A673 (cell line): ENCODE results near the gene MAP7. TPM values are rescaled to one million over a fixed set of nuclear protein-coding genes. Genes with fewer than 3 reads are reported as not detected.
"Not testable (repeated sequence)": the region's sequence is repeated elsewhere in the genome, so short reads cannot be mapped to it uniquely, and the experiment has no call there.

Experiments used
- BruUV-seq: library from RNA; stranded (reverse); fragments of 400-500 nt; replicated peaks from 2 replicates; lab custom pipeline; 2021; lab: Mats Ljungman, UMichigan
- CTCF ChIA-PET: fragments of 300-600 bp; sonication (Branson Sonifier 250); formaldehyde crosslinking; loops from one replicate; lab custom pipeline; 2022; ENCODE audit warnings: antibody characterized with exemption; lab: Charles Lee
- POLR2A ChIA-PET: fragments of 300-600 bp; sonication (Branson Sonifier 250); formaldehyde crosslinking; loops from one replicate; lab custom pipeline; 2022; ENCODE audit warnings: antibody characterized with exemption; ENCODE audit not compliant: low non-redundant PET; lab: Charles Lee
- DNase-seq: peaks from one replicate; pipeline ENCODE4 v3.0.0-alpha.2; 2015; ENCODE audit warnings: low spot score
- H3K27ac ChIP-seq: fragments of 200-600 bp; sonication (generic); 2 replicates; pipeline ENCODE4 v1.5.1; 2016; ENCODE audit warnings: mixed run types, low read depth, mild to moderate bottlenecking, mixed read lengths, antibody characterized with exemption, low read length; ENCODE audit not compliant: poor library complexity, severe bottlenecking
- H3K27me3 ChIP-seq: fragments of 200-600 bp; sonication (generic); replicated peaks from 2 replicates; pipeline ENCODE4 v1.6.1; 2017; ENCODE audit warnings: mixed run types, low read depth, mild to moderate bottlenecking, mixed read lengths, antibody characterized with exemption, low read length; ENCODE audit not compliant: insufficient read depth, poor library complexity
- H3K36me3 ChIP-seq: fragments of 200-600 bp; sonication (generic); 2 replicates; pipeline ENCODE4 v1.6.1; 2016; ENCODE audit warnings: mixed run types, mild to moderate bottlenecking, mixed read lengths, antibody characterized with exemption, low read length; ENCODE audit not compliant: insufficient read depth, poor library complexity, severe bottlenecking
- H3K4me1 ChIP-seq: fragments of 200-600 bp; sonication (generic); 2 replicates; pipeline ENCODE4 v1.6.1; 2017; ENCODE audit warnings: mixed run types, mild to moderate bottlenecking, mixed read lengths, antibody characterized with exemption, low read length; ENCODE audit not compliant: insufficient read depth, poor library complexity, severe bottlenecking
- H3K4me3 ChIP-seq: fragments of 200-600 bp; sonication (generic); 2 replicates; pipeline ENCODE4 v1.5.1; 2016; ENCODE audit warnings: low read depth, mixed run types, mild to moderate bottlenecking, mixed read lengths, low read length; ENCODE audit not compliant: poor library complexity, severe bottlenecking
- H3K9me3 ChIP-seq: fragments of 200-600 bp; sonication (generic); 2 replicates; pipeline ENCODE4 v1.6.1; 2016; ENCODE audit warnings: mixed run types, low read depth, mild to moderate bottlenecking, mixed read lengths, antibody characterized with exemption, low read length; ENCODE audit not compliant: poor library complexity, severe bottlenecking
- CTCF ChIP-seq: fragments of 300-800, 200-600 bp; sonication (generic); conservative IDR thresholded peaks from 2 replicates; pipeline ENCODE4 v1.5.1; 2017; ENCODE audit warnings: low read depth, mild to moderate bottlenecking, antibody characterized with exemption, low read length, moderate library complexity, mixed read lengths
- EZH2 ChIP-seq: fragments of 200-600 bp; sonication (generic); IDR thresholded peaks from 2 replicates; pipeline ENCODE4 v1.6.1; 2017; ENCODE audit warnings: borderline replicate concordance, low read depth, mild to moderate bottlenecking, mixed read lengths, antibody characterized with exemption, low read length; ENCODE audit not compliant: poor library complexity, severe bottlenecking
- intact Hi-C: fragments of 100-400 bp; cut with micrococcal nuclease; formaldehyde crosslinking; loops from one replicate; pipeline ENCODE4 v1.10.0; 2022; ENCODE audit not compliant: unreplicated experiment
- total RNA-seq: library from RNA; stranded (reverse); gene quantifications from 2 replicates; pipeline ENCODE4 v1.2.3, GENCODE V29; 2021

MAP7 gene
- total RNA-seq, 1 experiment from 2014 or later: 0.09 TPM

DNA sequence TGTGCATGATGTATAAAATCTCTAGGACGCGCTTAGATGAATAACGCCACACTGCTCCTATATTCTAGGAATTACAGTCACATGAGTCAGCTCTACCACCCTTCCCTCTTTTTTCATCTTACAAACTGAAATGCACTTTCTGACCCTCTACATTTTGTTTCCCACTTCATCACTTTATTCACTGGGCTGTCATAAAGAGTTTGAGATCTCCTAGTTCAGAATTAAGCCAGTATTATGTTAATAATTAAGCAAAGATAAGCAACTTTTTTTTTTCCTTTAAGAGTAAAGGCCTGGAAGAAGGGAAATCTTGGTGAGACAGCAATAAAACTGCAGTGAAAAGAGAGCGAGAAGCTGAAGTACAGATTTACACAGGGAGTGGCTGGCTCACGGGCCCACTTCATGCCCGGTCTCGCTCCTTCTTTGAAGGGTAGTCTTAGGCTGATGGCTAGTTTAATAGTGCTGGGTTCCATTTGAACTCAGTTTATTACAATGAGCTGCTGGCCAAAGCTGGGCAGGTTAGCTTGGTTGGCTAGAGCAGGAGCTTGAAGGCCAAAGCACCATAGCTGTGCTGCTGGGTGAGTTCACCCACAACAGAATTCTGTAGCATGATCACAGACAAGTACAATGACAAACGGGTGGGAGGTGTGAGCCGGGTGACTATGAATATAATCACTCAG is 110.6 kb downstream of the MAP7 start:
- CTCF ChIA-PET: no interaction called here
- no peaks in the 10 kb centered on the region for H3K9me3 ChIP-seq
- H3K36me3 ChIP-seq: no peaks in the 10 kb centered on the region
- H3K4me3 ChIP-seq: no peak overlapping the region
- no peak overlapping the region for H3K27ac ChIP-seq
- no TSS peak for BruUV-seq
- no peak for DNase-seq
- TF ChIP-seq EZH2: no peak
- POLR2A ChIA-PET: no interaction called here
- no peaks in the 10 kb centered on the region for H3K27me3 ChIP-seq
- no peaks in the 10 kb centered on the region for H3K4me1 ChIP-seq
- intact Hi-C loops: no loop called here

GRCh38 chr6:136438441-136438840 is 111.8 kb downstream of the MAP7 start:
- no peaks in the 10 kb centered on the region for H3K4me1 ChIP-seq
- no peak for TF ChIP-seq EZH2
- TF ChIP-seq CTCF: no peak
- no peak overlapping the region for H3K27ac ChIP-seq
- H3K27me3 ChIP-seq: no peaks in the 10 kb centered on the region
- no peak overlapping the region for H3K4me3 ChIP-seq
- ChIA-PET CTCF (no interaction called here), POLR2A (no interaction called here)
- DNase-seq: no peak
- no TSS peak for BruUV-seq
- intact Hi-C loops: no loop called here
- H3K36me3 ChIP-seq: no peaks in the 10 kb centered on the region
- H3K9me3 ChIP-seq: no peaks in the 10 kb centered on the region

DNA sequence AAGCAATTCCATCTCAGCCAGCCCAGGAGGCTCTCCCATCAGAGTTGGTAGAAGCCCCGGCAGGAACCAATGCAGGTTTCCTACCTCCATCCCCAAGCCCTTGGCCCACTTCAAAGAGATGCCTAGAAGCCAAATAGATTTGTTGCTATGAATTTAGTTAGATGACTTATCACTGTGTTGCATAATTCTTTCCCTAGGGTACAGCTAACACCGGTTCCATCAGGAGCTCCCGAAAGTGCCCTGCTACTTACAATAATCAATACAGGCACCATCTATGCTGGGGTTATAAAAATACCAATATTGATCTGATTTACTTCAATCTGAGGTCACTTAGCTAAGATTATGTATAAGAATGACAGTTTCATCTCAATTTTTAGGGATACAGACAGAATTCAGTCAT is 113.0 kb downstream of the MAP7 start:
- BruUV-seq: no TSS peak
- Histone ChIP-seq H3K4me1 (no peaks in the 10 kb centered on the region), H3K36me3 (no peaks in the 10 kb centered on the region), H3K27me3 (no peaks in the 10 kb centered on the region), H3K4me3 (no peak overlapping the region), H3K27ac (no peak overlapping the region), H3K9me3 (no peaks in the 10 kb centered on the region)
- DNase-seq: no peak
- TF ChIP-seq CTCF: no peak
- no peak for TF ChIP-seq EZH2
- POLR2A ChIA-PET: no interaction called here
- intact Hi-C loops: no loop called here
- CTCF ChIA-PET: no interaction called here

DNA sequence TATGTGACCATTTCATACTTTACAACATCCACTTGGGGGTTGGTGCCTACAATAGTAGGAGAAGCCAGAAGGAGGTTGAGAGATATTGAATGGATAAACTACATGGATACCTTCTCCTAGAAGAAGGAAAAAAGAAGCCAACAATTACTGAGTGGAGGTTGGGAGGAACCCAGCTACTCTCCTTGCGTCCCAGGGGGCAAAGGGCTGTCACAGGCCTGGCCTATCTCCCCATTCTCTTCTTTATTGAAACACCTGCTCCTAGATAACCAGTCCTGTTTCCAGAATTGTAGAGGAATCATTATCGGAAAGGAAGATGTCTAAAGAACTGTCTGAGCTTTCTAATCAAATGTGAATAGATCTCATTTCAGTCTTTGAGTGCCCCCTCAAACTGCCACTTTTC is 115.1 kb downstream of the MAP7 start:
- POLR2A ChIA-PET: interaction anchor here (0.6 kb wide), 1 partner anchor 116 kb away, joined by 13 read pairs; no protein-coding TSS in a partner anchor
- Histone ChIP-seq H3K9me3 (no peaks in the 10 kb centered on the region), H3K27me3 (no peaks in the 10 kb centered on the region), H3K27ac (no peak overlapping the region), H3K36me3 (no peaks in the 10 kb centered on the region), H3K4me1 (no peaks in the 10 kb centered on the region), H3K4me3 (no peak overlapping the region)
- DNase-seq: no peak
- intact Hi-C loops: no loop called here
- BruUV-seq: no TSS peak
- no peak for TF ChIP-seq EZH2
- no peak for TF ChIP-seq CTCF
- CTCF ChIA-PET: no interaction called here

DNA sequence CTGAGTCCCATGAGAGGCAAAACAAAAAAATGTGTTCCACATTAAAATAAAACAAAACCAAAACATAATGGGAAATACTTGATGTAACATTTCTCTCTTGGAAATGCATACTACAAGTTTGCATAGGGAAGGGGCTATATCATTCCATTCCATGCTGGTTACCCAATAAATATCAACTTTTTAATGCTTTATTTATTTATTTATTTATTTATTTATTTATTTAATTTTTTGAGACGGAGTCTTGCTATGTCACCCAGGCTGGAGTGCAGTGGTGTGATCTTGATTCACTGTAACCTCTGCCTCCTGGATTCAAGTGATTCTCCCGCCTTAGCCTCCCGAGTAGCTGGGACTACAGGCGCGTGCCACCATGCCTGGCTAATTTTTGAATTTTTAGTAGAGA is 118.9 kb downstream of the MAP7 start:
- DNase-seq, H3K27me3 ChIP-seq, H3K36me3 ChIP-seq, H3K4me1 ChIP-seq, BruUV-seq, H3K27ac ChIP-seq, intact Hi-C loops, H3K9me3 ChIP-seq, H3K4me3 ChIP-seq, POLR2A ChIA-PET, CTCF ChIA-PET: not testable (repeated sequence)
